Measurements from ENCODE around the gene PARP3. TPM values are rescaled to one million over a fixed set of nuclear protein-coding genes. Genes with fewer than 3 reads are reported as not detected.
A peak's percentile ranks its signal among the peaks of the same experiment; 100 is the strongest.

Gene PARP3
- total and polyA plus RNA-seq, 2 of the 8 experiments (the other 6 are each of a cell fraction or from before 2014, with no cell fraction given) = 1.3 to 1.6 TPM

- TF ChIP-seq ASH2L (IDR thresholded peaks at IDR 0.05; ENCODE audit: low read length) (peak; percentile 29), E2F6 (IDR thresholded peaks at IDR 0.05) (peak; percentile 53; the same call in 1 of the 2 replicates), SUZ12 (IDR thresholded peaks at IDR 0.05; ENCODE audit: low read length) (peak; percentile 36), ATF3 (IDR thresholded peaks at IDR 0.05; ENCODE audit: insufficient read depth, low read depth, low read length) (no peak), KDM4A (IDR thresholded peaks at IDR 0.05; ENCODE audit: low read depth, low read length, severe bottlenecking) (peak; percentile 67), PHF8 (conservative IDR thresholded peaks at IDR 0.05; ENCODE audit: low read depth, low read length) (peak; percentile 20; the same call in 1 of the 2 replicates), NRF1 (IDR thresholded peaks at IDR 0.05; ENCODE audit: low read depth, low read length) (no peak), JUND (IDR thresholded peaks at IDR 0.05; ENCODE audit: low read length) (no peak), EP300 (IDR thresholded peaks at IDR 0.05; ENCODE audit: borderline replicate concordance in 1 of 2, low read depth in 2 of 2, low read length in 2 of 2) (no peak), KDM1A (IDR thresholded peaks at IDR 0.05; ENCODE audit: borderline replicate concordance, low read length) (peak; percentile 57; the same call in 1 of the 2 replicates), GABPA (IDR thresholded peaks at IDR 0.05; ENCODE audit: borderline replicate concordance, insufficient read depth, low read length) (no peak), CHD1 (IDR thresholded peaks at IDR 0.05; ENCODE audit: low read depth, low read length) (no peak), HDAC2 (IDR thresholded peaks at IDR 0.05; ENCODE audit: borderline replicate concordance in 1 of 2, low read depth in 2 of 2, low read length in 2 of 2) (no peak), MAFK (IDR thresholded peaks at IDR 0.05; ENCODE audit: low read depth, low read length) (no peak), KDM5A (IDR thresholded peaks at IDR 0.05; ENCODE audit: low read length) (no peak), SIN3A (conservative IDR thresholded peaks at IDR 0.05 in 1 of 2, IDR thresholded peaks at IDR 0.05 in 1 of 2; ENCODE audit: low read depth in 1 of 2, low read length in 2 of 2) (no peak), CBX8 (IDR thresholded peaks at IDR 0.05; ENCODE audit: borderline replicate concordance, low read depth, low read length) (no peak), GTF2F1 (IDR thresholded peaks at IDR 0.05; ENCODE audit: borderline replicate concordance, low read depth, low read length) (no peak), CHD2 (IDR thresholded peaks at IDR 0.05; ENCODE audit: low read length) (no peak), CEBPB (IDR thresholded peaks at IDR 0.05; ENCODE audit: low read depth, low read length) (no peak), TAF1 (IDR thresholded peaks at IDR 0.05; ENCODE audit: low read depth, low read length) (peak; percentile 43; the same call in 1 of the 2 replicates), RFX5 (IDR thresholded peaks at IDR 0.05; ENCODE audit: borderline replicate concordance, low read depth, low read length) (no peak)
These were observed 33.0 kb downstream of the PARP3 start, which contains the start of gene ABHD14A (continued) for GRCh38 chr3:51974963-51975851.
